Panc1 (cell line): ENCODE measurements around the gene EML1. TPM values are rescaled to one million over a fixed set of nuclear protein-coding genes. Genes with fewer than 3 reads are reported as not detected.

Source experiments
- ATAC-seq: fragments of 200-7000 bp; cut with Tn5 transposase; 2 replicates; pipeline ENCODE4 v1.9.1; 2020; ENCODE audit warnings: mild to moderate bottlenecking, moderate library complexity
- BruUV-seq: library from RNA; stranded (reverse); fragments of 400-500 nt; replicated peaks from 2 replicates; lab custom pipeline; 2021; lab: Mats Ljungman, UMichigan
- CTCF ChIA-PET: fragments of 300-600 bp; sonication (Branson Sonifier 250); formaldehyde crosslinking; loops from one replicate; lab custom pipeline; 2022; ENCODE audit warnings: antibody characterized with exemption; lab: Charles Lee
- POLR2A ChIA-PET: fragments of 300-600 bp; sonication (Branson Sonifier 250); formaldehyde crosslinking; loops from one replicate; lab custom pipeline; 2022; ENCODE audit warnings: antibody characterized with exemption; lab: Charles Lee
- DNase-seq: peaks from one replicate; pipeline ENCODE4 v3.0.0-alpha.2; 2010; ENCODE audit warnings: low read depth, low spot score
- H3K27ac ChIP-seq: 2 replicates; pipeline ENCODE4 v1.5.1; 2011; ENCODE audit warnings: mild to moderate bottlenecking, low read length, inconsistent platforms
- H3K27me3 ChIP-seq: fragments of 200-500 bp; sonication (Bioruptor generic); 2 replicates; pipeline ENCODE4 v1.6.0; 2014; ENCODE audit warnings: low read length, inconsistent platforms; ENCODE audit not compliant: control insufficient read depth, insufficient read depth
- H3K36me3 ChIP-seq: fragments of 200-500 bp; sonication (Bioruptor generic); 2 replicates; pipeline ENCODE4 v1.5.1; 2014; ENCODE audit warnings: inconsistent platforms, mild to moderate bottlenecking, low read length, moderate library complexity; ENCODE audit not compliant: control insufficient read depth, insufficient read depth
- H3K4me1 ChIP-seq: 2 replicates; pipeline ENCODE4 v1.5.1; 2011; ENCODE audit warnings: inconsistent platforms, mild to moderate bottlenecking, low read length, moderate library complexity; ENCODE audit not compliant: control insufficient read depth, insufficient read depth
- H3K4me3 ChIP-seq, 2 experiments: 2 replicates each; pipeline ENCODE4 v1.5.1; 2011 to 2012; ENCODE audit warnings: low read depth in 2 of 2, low read length in 2 of 2, mild to moderate bottlenecking in 2 of 2, inconsistent platforms in 1 of 2, moderate library complexity in 1 of 2
- H3K9me3 ChIP-seq: fragments of 200-500 bp; sonication (Bioruptor generic); 2 replicates; pipeline ENCODE4 v1.5.1; 2014; ENCODE audit warnings: low read depth, mild to moderate bottlenecking, inconsistent platforms, low read length, moderate library complexity; ENCODE audit not compliant: control insufficient read depth, insufficient read depth
- POLR2AphosphoS5 ChIP-seq: IDR thresholded peaks from 2 replicates; pipeline ENCODE4 v1.6.1; 2012; ENCODE audit warnings: mild to moderate bottlenecking, low read depth, low read length, moderate library complexity
- SIN3A ChIP-seq: IDR thresholded peaks from 2 replicates; pipeline ENCODE4 v1.6.1; 2012; ENCODE audit warnings: low read depth, mild to moderate bottlenecking, low read length, moderate library complexity, borderline replicate concordance; ENCODE audit not compliant: insufficient read depth
- TCF7L2 ChIP-seq: IDR thresholded peaks from 2 replicates; pipeline ENCODE4 v1.6.1; 2011; ENCODE audit warnings: mild to moderate bottlenecking, low read depth, low read length, inconsistent platforms
- in situ Hi-C: cut with HindIII; loops from 2 replicates; pipeline ENCODE4 v1.10.0; 2016; ENCODE audit warnings: low sequenced_read_pairs, low pct_unique_long_range_greater_than_20kb
- intact Hi-C: fragments of 100-400 bp; cut with micrococcal nuclease; formaldehyde crosslinking; loops from one replicate; pipeline ENCODE4 v1.10.0; 2022; ENCODE audit not compliant: unreplicated experiment
- total RNA-seq: library from RNA; stranded (reverse); gene quantifications from one replicate; pipeline ENCODE4 v1.2.1, GENCODE V29; 2021; ENCODE audit not compliant: unreplicated experiment
- TF ChIP-seq, protein P1 (sequence below): fragments of 450-650 bp; IDR thresholded peaks from 2 replicates; pipeline ENCODE4 v1.5.1; 2017; ENCODE audit warnings: mild to moderate bottlenecking
- TF ChIP-seq, protein P2 (sequence below), 2 experiments: IDR thresholded peaks; 2 replicates each; pipeline ENCODE4 v1.6.1; 2011 to 2012; ENCODE audit warnings: low read depth in 2 of 2, control low read depth in 1 of 2, low read length in 1 of 2, mild to moderate bottlenecking in 1 of 2, moderate library complexity in 1 of 2; ENCODE audit not compliant: insufficient read depth in 1 of 2

Gene EML1
- total RNA-seq, 1 experiment from 2014 or later = 35.3 TPM

DNA sequence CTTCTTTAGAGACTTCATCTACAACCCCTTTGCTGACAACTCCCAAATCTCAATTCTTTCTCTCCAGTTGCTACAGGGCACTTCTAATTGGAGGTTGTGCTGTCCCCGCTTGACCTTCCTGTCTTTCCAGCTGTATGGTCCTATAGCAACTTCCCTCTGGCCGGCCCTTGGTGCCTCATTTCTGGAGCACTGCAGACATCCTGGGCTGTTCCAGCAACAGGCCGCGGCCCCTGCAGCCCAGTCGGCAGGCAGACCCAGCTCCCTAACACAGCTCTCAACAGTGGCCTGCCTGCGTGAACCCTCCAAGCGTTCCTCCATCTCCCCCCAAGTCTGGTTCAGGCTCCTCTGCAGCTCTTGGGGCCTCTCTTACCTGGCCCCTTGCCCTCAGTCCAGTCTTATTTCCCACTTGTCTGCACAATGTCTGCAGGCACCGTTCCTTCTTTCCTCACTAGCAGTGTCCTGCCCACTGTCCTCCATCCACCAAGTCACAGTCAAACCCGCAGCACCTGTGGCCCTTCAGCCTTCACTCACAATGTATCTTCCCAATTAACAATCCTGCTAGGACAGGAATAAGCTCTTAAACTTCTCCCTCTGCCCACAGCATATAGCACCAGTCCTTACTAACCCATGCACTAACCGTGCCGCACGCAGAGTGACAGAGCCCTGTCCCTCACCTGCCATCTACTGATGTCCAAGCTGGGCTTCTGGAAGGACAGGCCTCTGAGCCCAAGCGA lies 1.6 kb upstream of the EML1 start:
- no peak for ATAC-seq
- intact Hi-C loops = loop anchor here (10.0 kb wide), 1 partner anchor 93 kb away; no protein-coding TSS in a partner anchor
- in situ Hi-C loops = no loop called here
- Histone ChIP-seq H3K4me3 (no peak overlapping the region), H3K9me3 (no peaks in the 10 kb centered on the region), H3K4me1 (peaks cover 16% of the 10 kb centered on the region), H3K27ac (peak overlapping the region; percentile 90; the same call in 1 of the 2 replicates), H3K27me3 (no peaks in the 10 kb centered on the region), H3K36me3 (no peaks in the 10 kb centered on the region)
- BruUV-seq = no TSS peak
- CTCF ChIA-PET = interaction anchor here (1.3 kb wide), 1 partner anchor 62 kb away, joined by 4 read pairs; no protein-coding TSS in a partner anchor
- POLR2A ChIA-PET = interaction anchor here (0.7 kb wide), 1 partner anchor 28 kb away, joined by 3 read pairs; no protein-coding TSS in a partner anchor
- no peak for TF ChIP-seq SIN3A
- DNase-seq = no peak

DNA sequence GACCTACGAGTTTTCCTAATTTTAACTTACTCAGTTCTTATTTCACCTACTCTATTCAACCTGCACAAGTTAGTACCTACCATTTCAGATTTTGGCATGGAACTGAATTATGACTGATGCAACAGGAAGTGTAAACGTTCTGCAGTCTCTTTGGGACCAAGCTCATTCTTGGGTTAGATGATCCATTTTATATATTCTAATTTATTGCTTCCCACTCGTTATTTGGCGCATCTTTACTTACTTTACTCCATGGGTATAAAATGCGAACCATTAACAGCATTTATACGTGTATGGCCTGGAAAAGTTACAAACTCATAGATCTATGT lies 1.0 kb upstream of the EML1 start:
- DNase-seq = no peak
- CTCF ChIA-PET = interaction anchor here (1.3 kb wide), 1 partner anchor 62 kb away, joined by 4 read pairs; no protein-coding TSS in a partner anchor
- Histone ChIP-seq H3K27me3 (no peaks in the 10 kb centered on the region), H3K4me3 (peak overlapping the region; percentile 36 to 47), H3K9me3 (no peaks in the 10 kb centered on the region), H3K27ac (peak overlapping the region; percentile 90), H3K4me1 (peaks cover 16% of the 10 kb centered on the region), H3K36me3 (no peaks in the 10 kb centered on the region)
- no peak for ATAC-seq
- no TSS peak for BruUV-seq
- in situ Hi-C loops = no loop called here
- POLR2A ChIA-PET = no interaction called here
- TF ChIP-seq, protein P1, sequence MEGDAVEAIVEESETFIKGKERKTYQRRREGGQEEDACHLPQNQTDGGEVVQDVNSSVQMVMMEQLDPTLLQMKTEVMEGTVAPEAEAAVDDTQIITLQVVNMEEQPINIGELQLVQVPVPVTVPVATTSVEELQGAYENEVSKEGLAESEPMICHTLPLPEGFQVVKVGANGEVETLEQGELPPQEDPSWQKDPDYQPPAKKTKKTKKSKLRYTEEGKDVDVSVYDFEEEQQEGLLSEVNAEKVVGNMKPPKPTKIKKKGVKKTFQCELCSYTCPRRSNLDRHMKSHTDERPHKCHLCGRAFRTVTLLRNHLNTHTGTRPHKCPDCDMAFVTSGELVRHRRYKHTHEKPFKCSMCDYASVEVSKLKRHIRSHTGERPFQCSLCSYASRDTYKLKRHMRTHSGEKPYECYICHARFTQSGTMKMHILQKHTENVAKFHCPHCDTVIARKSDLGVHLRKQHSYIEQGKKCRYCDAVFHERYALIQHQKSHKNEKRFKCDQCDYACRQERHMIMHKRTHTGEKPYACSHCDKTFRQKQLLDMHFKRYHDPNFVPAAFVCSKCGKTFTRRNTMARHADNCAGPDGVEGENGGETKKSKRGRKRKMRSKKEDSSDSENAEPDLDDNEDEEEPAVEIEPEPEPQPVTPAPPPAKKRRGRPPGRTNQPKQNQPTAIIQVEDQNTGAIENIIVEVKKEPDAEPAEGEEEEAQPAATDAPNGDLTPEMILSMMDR = no peak
- TF ChIP-seq SIN3A = no peak
- TF ChIP-seq, protein P2, sequence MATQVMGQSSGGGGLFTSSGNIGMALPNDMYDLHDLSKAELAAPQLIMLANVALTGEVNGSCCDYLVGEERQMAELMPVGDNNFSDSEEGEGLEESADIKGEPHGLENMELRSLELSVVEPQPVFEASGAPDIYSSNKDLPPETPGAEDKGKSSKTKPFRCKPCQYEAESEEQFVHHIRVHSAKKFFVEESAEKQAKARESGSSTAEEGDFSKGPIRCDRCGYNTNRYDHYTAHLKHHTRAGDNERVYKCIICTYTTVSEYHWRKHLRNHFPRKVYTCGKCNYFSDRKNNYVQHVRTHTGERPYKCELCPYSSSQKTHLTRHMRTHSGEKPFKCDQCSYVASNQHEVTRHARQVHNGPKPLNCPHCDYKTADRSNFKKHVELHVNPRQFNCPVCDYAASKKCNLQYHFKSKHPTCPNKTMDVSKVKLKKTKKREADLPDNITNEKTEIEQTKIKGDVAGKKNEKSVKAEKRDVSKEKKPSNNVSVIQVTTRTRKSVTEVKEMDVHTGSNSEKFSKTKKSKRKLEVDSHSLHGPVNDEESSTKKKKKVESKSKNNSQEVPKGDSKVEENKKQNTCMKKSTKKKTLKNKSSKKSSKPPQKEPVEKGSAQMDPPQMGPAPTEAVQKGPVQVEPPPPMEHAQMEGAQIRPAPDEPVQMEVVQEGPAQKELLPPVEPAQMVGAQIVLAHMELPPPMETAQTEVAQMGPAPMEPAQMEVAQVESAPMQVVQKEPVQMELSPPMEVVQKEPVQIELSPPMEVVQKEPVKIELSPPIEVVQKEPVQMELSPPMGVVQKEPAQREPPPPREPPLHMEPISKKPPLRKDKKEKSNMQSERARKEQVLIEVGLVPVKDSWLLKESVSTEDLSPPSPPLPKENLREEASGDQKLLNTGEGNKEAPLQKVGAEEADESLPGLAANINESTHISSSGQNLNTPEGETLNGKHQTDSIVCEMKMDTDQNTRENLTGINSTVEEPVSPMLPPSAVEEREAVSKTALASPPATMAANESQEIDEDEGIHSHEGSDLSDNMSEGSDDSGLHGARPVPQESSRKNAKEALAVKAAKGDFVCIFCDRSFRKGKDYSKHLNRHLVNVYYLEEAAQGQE (IDR thresholded peaks at IDR 0.05; ENCODE audit: insufficient read depth in 1 of 2, low read depth in 2 of 2, low read length in 1 of 2) = no peak
- TF ChIP-seq TCF7L2 = no peak
- no peak for TF ChIP-seq POLR2AphosphoS5
- intact Hi-C loops = loop anchor here (10.0 kb wide), 1 partner anchor 93 kb away; no protein-coding TSS in a partner anchor
